Measurements from ENCODE around the gene PWP1. TPM values are rescaled to one million over a fixed set of nuclear protein-coding genes. Genes with fewer than 3 reads are reported as not detected.

PWP1 gene
- total and polyA plus RNA-seq, 2 of the 4 experiments (the other 2 are of a cell fraction), result 143 to 179 TPM

GRCh38 chr12:107651571-107652449, 33.8 kb upstream of the PWP1 start:
- POLR2A ChIA-PET (ENCODE audit: unreplicated experiment), result no interaction called here
- ATAC-seq (ENCODE audit: low read depth), result peak; percentile 22

More at GRCh38 chr12:107651571-107652449, 33.8 kb upstream of the PWP1 start:
- Histone ChIP-seq H3K27me3 (ENCODE audit: control insufficient read depth, insufficient read depth, low read length) (no peaks in the 10 kb centered on the region), H4K8ac (ENCODE audit: low read depth in 2 of 2, low read length in 2 of 2) (no peak overlapping the region), H2AFZ (replicated peaks; ENCODE audit: low read length, poor library complexity) (no peak overlapping the region), H3K23ac (ENCODE audit: low read depth, low read length) (no peak overlapping the region), H4K5ac (ENCODE audit: low read depth, low read length) (no peak overlapping the region), H4K20me1 (ENCODE audit: insufficient read depth, low read length) (no peaks in the 10 kb centered on the region), H2BK5ac (ENCODE audit: low read depth, low read length, poor library complexity, severe bottlenecking) (no peak overlapping the region), H3K56ac (ENCODE audit: extremely low read depth, insufficient read depth, low read length) (no peak overlapping the region), H3K9ac (ENCODE audit: low read depth, low read length) (no peak overlapping the region), H3K18ac (ENCODE audit: low read depth, low read length) (no peak overlapping the region), H3K4me1 (ENCODE audit: control insufficient read depth, insufficient read depth, low read length) (no peaks in the 10 kb centered on the region), H2AK5ac (ENCODE audit: low read depth, low read length) (no peak overlapping the region), H2BK120ac (ENCODE audit: low read depth, low read length) (no peak overlapping the region), H3K27ac (ENCODE audit: insufficient read depth, low read length) (no peak overlapping the region), H3K4me2 (ENCODE audit: low read depth, low read length) (no peak overlapping the region), H2BK20ac (ENCODE audit: low read depth, low read length) (no peak overlapping the region), H3K9me3 (ENCODE audit: control insufficient read depth, insufficient read depth, low read length) (no peaks in the 10 kb centered on the region), H3K9me1 (ENCODE audit: insufficient read depth, low read length) (no peaks in the 10 kb centered on the region), H2AK9ac (replicated peaks; ENCODE audit: low read depth, low read length, poor library complexity) (no peak overlapping the region), H2BK15ac (ENCODE audit: low read depth, low read length) (no peak overlapping the region), H3K4ac (ENCODE audit: low read depth, low read length) (no peak overlapping the region), H4K91ac (ENCODE audit: insufficient read depth, low read depth, low read length) (no peak overlapping the region), H3K4me3 (ENCODE audit: insufficient read depth, low read depth, low read length) (no peak overlapping the region), H3K79me1 (ENCODE audit: low read depth in 1 of 2, low read length in 2 of 2) (no peaks in the 10 kb centered on the region), H3K36me3 (ENCODE audit: control insufficient read depth, insufficient read depth, low read length) (no peaks in the 10 kb centered on the region), H3K14ac (replicated peaks; ENCODE audit: low read depth, low read length) (no peak overlapping the region)
- BruUV-seq (replicated peaks), result no TSS peak
- TF ChIP-seq RAD21 (IDR thresholded peaks at IDR 0.05; ENCODE audit: low read length), result no peak
- TF ChIP-seq SMC3 (IDR thresholded peaks at IDR 0.05; ENCODE audit: low read depth, low read length), result no peak
- no peak for TF ChIP-seq BHLHE40 (IDR thresholded peaks at IDR 0.05; ENCODE audit: low read depth, low read length)
- TF ChIP-seq MXI1 (IDR thresholded peaks at IDR 0.05; ENCODE audit: borderline replicate concordance, low read depth, low read length), result no peak
- no peak for TF ChIP-seq CEBPB (IDR thresholded peaks at IDR 0.05; ENCODE audit: low read depth, low read length)
- TF ChIP-seq NFE2L2 (IDR thresholded peaks at IDR 0.05; ENCODE audit: low read depth, low read length), result no peak
- TF ChIP-seq MAFK (IDR thresholded peaks at IDR 0.05; ENCODE audit: low read depth, low read length), result no peak
- TF ChIP-seq, protein P1, sequence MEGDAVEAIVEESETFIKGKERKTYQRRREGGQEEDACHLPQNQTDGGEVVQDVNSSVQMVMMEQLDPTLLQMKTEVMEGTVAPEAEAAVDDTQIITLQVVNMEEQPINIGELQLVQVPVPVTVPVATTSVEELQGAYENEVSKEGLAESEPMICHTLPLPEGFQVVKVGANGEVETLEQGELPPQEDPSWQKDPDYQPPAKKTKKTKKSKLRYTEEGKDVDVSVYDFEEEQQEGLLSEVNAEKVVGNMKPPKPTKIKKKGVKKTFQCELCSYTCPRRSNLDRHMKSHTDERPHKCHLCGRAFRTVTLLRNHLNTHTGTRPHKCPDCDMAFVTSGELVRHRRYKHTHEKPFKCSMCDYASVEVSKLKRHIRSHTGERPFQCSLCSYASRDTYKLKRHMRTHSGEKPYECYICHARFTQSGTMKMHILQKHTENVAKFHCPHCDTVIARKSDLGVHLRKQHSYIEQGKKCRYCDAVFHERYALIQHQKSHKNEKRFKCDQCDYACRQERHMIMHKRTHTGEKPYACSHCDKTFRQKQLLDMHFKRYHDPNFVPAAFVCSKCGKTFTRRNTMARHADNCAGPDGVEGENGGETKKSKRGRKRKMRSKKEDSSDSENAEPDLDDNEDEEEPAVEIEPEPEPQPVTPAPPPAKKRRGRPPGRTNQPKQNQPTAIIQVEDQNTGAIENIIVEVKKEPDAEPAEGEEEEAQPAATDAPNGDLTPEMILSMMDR (conservative IDR thresholded peaks at IDR 0.05; ENCODE audit: low read depth, low read length), result no peak
- TF ChIP-seq MAZ (IDR thresholded peaks at IDR 0.05; ENCODE audit: borderline replicate concordance, low read depth, low read length), result no peak
- TF ChIP-seq POLR2A (IDR thresholded peaks at IDR 0.05; ENCODE audit: low read depth, low read length), result no peak
- TF ChIP-seq RCOR1 (IDR thresholded peaks at IDR 0.05; ENCODE audit: insufficient replicate concordance, low read length), result no peak
- no peak for TF ChIP-seq FOS (IDR thresholded peaks at IDR 0.05; ENCODE audit: low read depth, low read length)
- TF ChIP-seq, protein P2, sequence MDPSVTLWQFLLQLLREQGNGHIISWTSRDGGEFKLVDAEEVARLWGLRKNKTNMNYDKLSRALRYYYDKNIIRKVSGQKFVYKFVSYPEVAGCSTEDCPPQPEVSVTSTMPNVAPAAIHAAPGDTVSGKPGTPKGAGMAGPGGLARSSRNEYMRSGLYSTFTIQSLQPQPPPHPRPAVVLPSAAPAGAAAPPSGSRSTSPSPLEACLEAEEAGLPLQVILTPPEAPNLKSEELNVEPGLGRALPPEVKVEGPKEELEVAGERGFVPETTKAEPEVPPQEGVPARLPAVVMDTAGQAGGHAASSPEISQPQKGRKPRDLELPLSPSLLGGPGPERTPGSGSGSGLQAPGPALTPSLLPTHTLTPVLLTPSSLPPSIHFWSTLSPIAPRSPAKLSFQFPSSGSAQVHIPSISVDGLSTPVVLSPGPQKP (IDR thresholded peaks at IDR 0.05; ENCODE audit: borderline replicate concordance, low read depth, low read length), result no peak
- TF ChIP-seq CHD1 (IDR thresholded peaks at IDR 0.05; ENCODE audit: low read depth, low read length), result no peak
- TF ChIP-seq USF2 (IDR thresholded peaks at IDR 0.05; ENCODE audit: low read depth, low read length), result no peak
- in situ Hi-C loops (cut with MboI; ENCODE audit: low sequenced_read_pairs) (no loop called here), intact Hi-C loops (cut with micrococcal nuclease) (no loop called here), dilution Hi-C loops (cut with HindIII; ENCODE audit: low sequenced_read_pairs, unreplicated experiment) (no loop called here)
- WGBS, 2 experiments (ENCODE audit: extremely low coverage in 2 of 2, insufficient read length in 1 of 2), result 33% methylated on average over 5 of the region's 11 CpGs; no CpG with 5 or more reads in 1 of the 2 experiments
- CTCF ChIA-PET, result interaction anchor here (0.8 kb wide), 1 partner anchor 33 kb away, joined by 3 read pairs; no protein-coding TSS in a partner anchor
- DNase-seq, result peak; percentile 19

All from IMR-90 (cell line).